SK-N-MC (cell line): ENCODE measurements around the gene ME1.

Source experiments
- EZH2 ChIP-seq: fragments of 200-600 bp; sonication (generic); IDR thresholded peaks from one replicate; pipeline ENCODE4 v1.6.1; 2017; ENCODE audit warnings: antibody characterized with exemption
- FOXP2 ChIP-seq: optimal IDR thresholded peaks from 2 replicates; pipeline ENCODE3; 2011; ENCODE audit warnings: mild to moderate bottlenecking, moderate library complexity; ENCODE audit not compliant: insufficient read depth; ENCODE audit errors: extremely low read length, control extremely low read depth
- POLR2AphosphoS5 ChIP-seq: IDR thresholded peaks from 2 replicates; pipeline ENCODE4 v1.6.1; 2012; ENCODE audit warnings: mild to moderate bottlenecking, low read depth, low read length, borderline replicate concordance

- no peak for TF ChIP-seq POLR2AphosphoS5
- TF ChIP-seq FOXP2, result no peak
- TF ChIP-seq EZH2, result no peak
These were observed 41.9 kb upstream of the ME1 start for GRCh38 chr6:83472767-83473166.
